ENCODE data around the gene CARS2.
A peak's percentile ranks its signal among the peaks of the same experiment; 100 is the strongest.

CARS2 gene

DNA sequence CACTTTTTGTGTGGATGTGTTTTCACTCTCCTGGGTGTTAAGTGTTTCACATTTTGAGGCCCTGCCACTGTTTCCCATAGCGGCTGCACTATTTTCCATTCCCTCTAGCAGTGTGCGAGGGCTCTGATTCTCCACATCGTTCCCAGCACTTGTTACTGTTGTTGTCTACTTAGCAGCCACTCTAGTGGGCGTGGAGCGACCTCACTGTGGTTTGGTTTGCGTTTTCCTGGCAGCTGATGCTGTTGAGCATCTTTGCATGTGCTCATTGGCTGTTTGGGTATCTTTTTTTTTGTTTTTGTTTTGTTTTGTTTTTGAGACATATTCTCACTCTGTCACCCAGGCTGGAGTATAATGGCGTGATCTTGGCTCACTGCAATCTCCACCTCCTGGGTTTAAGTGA, 76.2 kb downstream of the CARS2 start:
- Histone ChIP-seq H3K27me3 (no peaks in the 10 kb centered on the region), H3K4me1 (peaks cover 9 to 25% (median 20%) of the 10 kb centered on the region in 10 experiments; a peak in 17 of 20 replicates), H3K36me3 (peaks cover 67 to 88% (median 78%) of the 10 kb centered on the region in 11 experiments), H4K20me1 (peaks cover 69 to 87% (median 80%) of the 10 kb centered on the region in 11 experiments), H3K9me3 (replicated peaks in 1 of 11) (0 out of 22 replicates have a peak, but pooled peaks cover 0 to 4% (median 0%) of the 10 kb centered on the region in 11 experiments), H3K4me3 (no peak overlapping the region), H3K27ac (no peak overlapping the region), H3K9ac (no peak overlapping the region), H3K4me2 (no peak overlapping the region)
- no peak for TF ChIP-seq Cebpa-rat (IDR thresholded peaks at IDR 0.05)

DNA sequence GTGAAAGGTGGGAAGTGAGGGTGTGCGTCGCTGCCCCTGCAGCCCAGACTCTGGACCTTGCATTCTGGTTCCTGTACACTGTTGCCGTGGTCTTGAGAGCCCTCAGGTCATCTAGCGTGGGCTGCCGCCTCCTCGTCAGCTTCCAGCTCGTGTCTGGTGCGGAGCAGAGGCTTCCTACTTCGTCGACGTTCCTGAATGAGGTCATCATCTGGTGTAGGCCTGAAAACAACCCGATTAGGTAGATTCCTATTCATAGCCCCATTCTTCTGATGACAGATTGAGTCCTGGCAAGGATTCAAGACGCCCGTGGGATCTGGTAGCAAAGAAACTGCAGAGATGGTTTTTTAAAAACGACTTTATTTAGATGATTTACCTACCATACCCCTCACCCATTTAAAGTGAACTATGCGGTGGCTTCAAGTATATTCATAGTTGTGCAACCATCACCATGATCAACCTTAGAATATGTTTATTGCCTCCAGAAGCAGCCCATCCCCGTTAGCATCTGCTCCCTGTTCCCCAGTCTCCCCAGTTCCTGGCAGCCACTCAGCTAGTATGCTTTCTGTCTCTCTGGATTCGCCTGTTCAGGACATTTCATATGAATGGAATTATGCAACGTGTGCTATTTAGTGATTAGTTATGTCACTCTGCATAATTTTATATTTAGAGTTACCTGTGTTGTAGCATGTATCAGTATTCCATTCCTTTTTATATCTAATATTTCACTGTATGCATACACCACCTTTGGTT, 76.8 kb downstream of the CARS2 start:
- Histone ChIP-seq H3K4me3 (no peak overlapping the region), H3K4me1 (peaks cover 9 to 25% (median 20%) of the 10 kb centered on the region in 10 experiments; a peak in 17 of 20 replicates), H4K20me1 (peaks cover 68 to 87% (median 80%) of the 10 kb centered on the region in 11 experiments), H3K9me3 (replicated peaks in 1 of 11) (0 out of 22 replicates have a peak, but pooled peaks cover 0 to 4% (median 0%) of the 10 kb centered on the region in 11 experiments), H3K27ac (no peak overlapping the region), H3K9ac (peak overlapping the region in 1 of 11 experiments; percentile 19; a peak in 1 of 22 replicates), H3K27me3 (no peaks in the 10 kb centered on the region), H3K4me2 (peak overlapping the region in 6 of 11 experiments; percentile 39 to 62 (median 46); a peak in 5 of 22 replicates), H3K36me3 (peaks cover 65 to 88% (median 78%) of the 10 kb centered on the region in 11 experiments)
- TF ChIP-seq Cebpa-rat (IDR thresholded peaks at IDR 0.05) = no peak

DNA sequence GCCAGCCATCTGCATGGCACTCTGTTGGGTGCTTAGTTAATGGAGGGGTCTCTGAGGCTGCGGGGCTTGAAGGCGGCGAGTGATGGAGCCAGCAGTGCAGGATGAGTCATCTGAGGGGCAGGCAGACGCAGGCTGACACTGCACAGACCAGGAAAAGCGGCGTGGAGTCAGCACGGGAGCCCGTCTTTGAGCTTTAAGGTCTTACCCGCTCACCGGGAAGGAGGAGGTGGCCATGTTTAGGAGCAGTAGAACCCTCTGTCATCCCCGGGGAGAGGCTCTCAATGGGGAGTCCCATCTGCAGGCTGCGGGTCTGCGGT, 77.5 kb downstream of the CARS2 start:
- H3K4me1 ChIP-seq = peaks cover 9 to 25% (median 20%) of the 10 kb centered on the region in 10 experiments; a peak in 17 of 20 replicates
- peaks cover 67 to 88% (median 80%) of the 10 kb centered on the region in 11 experiments for H3K36me3 ChIP-seq

DNA sequence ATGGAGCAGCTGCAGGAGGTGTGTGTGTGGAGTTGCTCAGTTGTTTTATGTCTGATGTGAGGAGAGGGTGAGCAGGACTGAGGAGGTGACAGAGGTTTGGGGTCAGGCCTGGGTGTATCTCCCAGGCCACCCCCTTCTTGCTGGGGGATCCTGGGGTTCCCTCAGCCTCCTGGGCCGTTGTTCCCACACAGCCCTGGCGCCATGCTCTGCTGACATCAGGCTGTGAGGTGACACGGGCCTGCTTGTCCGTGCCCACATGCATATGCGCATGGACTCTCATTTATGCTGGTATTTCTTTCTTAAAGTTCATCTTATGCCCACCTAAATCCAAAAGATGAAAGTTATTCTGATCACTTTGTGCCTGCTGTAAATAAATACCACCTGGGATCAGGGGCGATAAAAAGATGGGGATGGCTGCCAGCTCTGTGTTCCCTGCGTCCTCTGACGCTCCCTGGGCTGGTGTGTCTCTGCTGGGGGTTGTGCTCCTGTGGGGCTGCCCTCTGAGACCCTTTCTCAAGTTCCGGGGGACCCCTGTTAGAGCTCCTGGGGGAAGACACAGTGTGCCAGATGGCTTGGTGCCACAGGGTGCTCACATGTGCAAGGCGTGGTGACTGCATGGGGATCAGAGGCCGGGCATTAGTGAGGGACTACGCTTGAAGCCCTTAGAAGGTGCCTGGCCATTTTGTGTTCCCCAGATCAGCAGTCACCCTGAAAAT, 78.0 kb downstream of the CARS2 start:
- H3K9me3 ChIP-seq (replicated peaks in 1 of 11) = 0 out of 22 replicates have a peak, but pooled peaks cover 0 to 4% (median 0%) of the 10 kb centered on the region in 11 experiments
- H3K4me1 ChIP-seq = peaks cover 9 to 25% (median 20%) of the 10 kb centered on the region in 10 experiments; a peak in 17 of 20 replicates
- no peak for TF ChIP-seq Cebpa-rat (IDR thresholded peaks at IDR 0.05)
- no peaks in the 10 kb centered on the region for H3K27me3 ChIP-seq
- peak overlapping the region in 3 of 11 experiments; percentile 10 to 19 (median 17); a peak in 2 of 22 replicates for H3K9ac ChIP-seq
- H3K4me3 ChIP-seq = no peak overlapping the region
- peaks cover 71 to 87% (median 84%) of the 10 kb centered on the region in 11 experiments for H4K20me1 ChIP-seq
- peaks cover 72 to 93% (median 85%) of the 10 kb centered on the region in 11 experiments for H3K36me3 ChIP-seq
- peak overlapping the region in 8 of 11 experiments; percentile 10 to 62 (median 46); a peak in 15 of 22 replicates for H3K4me2 ChIP-seq
- H3K27ac ChIP-seq = peak overlapping the region in 1 of 11 experiments; percentile 23; a peak in 1 of 22 replicates

More for the DNA sequence above, 77.5 kb downstream of the CARS2 start:
- Histone ChIP-seq H3K9me3 (replicated peaks in 1 of 11) (0 out of 22 replicates have a peak, but pooled peaks cover 0 to 4% (median 0%) of the 10 kb centered on the region in 11 experiments), H3K4me2 (peak overlapping the region in 8 of 11 experiments; percentile 10 to 62 (median 46); a peak in 15 of 22 replicates), H3K4me3 (no peak overlapping the region), H3K27ac (peak overlapping the region in 1 of 11 experiments; percentile 23; a peak in 2 of 22 replicates), H3K27me3 (no peaks in the 10 kb centered on the region), H4K20me1 (peaks cover 65 to 86% (median 79%) of the 10 kb centered on the region in 11 experiments), H3K9ac (peak overlapping the region in 2 of 11 experiments; percentile 17 to 19; a peak in 3 of 22 replicates)
- no peak for TF ChIP-seq Cebpa-rat (IDR thresholded peaks at IDR 0.05)

DNA sequence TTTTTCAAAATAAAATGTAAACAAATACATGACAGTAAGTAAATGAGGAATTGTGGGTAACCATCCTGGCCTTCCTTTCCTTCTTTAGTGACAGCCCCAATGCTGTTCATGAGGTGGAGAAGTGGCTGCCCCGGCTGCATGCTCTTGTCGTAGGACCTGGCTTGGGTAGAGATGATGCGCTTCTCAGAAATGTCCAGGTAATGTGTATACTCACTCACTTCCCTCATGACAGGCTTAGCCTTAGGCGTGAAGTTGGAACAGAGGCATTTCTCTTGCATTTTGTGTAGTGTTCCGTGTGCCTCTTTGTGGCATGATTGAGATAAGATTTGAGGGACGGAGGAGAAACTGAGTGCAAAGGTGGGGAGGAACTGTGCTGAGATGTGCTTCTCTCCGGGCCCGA, 78.6 kb downstream of the CARS2 start:
- Histone ChIP-seq H3K4me3 (no peak overlapping the region), H3K4me1 (peaks cover 9 to 25% (median 20%) of the 10 kb centered on the region in 10 experiments; a peak in 17 of 20 replicates), H3K9me3 (replicated peaks in 1 of 11) (0 out of 22 replicates have a peak, but pooled peaks cover 0 to 4% (median 0%) of the 10 kb centered on the region in 11 experiments), H3K27ac (no peak overlapping the region), H3K9ac (no peak overlapping the region), H3K27me3 (no peaks in the 10 kb centered on the region), H4K20me1 (peaks cover 76 to 93% (median 90%) of the 10 kb centered on the region in 11 experiments), H3K36me3 (peaks cover 78 to 97% (median 90%) of the 10 kb centered on the region in 11 experiments), H3K4me2 (peak overlapping the region in 7 of 11 experiments; percentile 39 to 62 (median 50); a peak in 7 of 22 replicates)
- no peak for TF ChIP-seq Cebpa-rat (IDR thresholded peaks at IDR 0.05)

DNA sequence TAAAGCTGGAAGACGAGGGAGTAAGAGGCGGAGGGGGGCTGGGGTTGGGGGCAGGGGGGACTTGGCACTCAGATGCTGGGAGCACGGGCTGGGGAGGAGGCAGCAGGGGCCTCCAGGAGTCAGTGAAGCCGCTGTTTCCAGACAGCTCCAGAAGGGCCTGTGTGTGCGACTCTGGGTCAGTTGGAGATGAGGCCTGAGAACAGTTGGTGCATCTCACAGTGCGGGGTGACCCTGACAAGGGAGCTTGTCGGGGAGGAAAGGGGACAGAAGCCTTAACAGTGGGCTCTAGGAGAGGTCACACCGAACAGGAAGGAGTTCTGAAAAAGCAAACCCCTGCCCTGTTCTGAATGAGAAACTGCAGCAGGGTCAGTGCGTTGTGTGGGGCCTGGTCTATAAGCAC, 79.4 kb downstream of the CARS2 start:
- Histone ChIP-seq H3K4me3 (no peak overlapping the region), H3K27ac (no peak overlapping the region; a peak in 1 of 22 replicates), H3K4me2 (no peak overlapping the region), H3K9me3 (replicated peaks in 1 of 11) (0 out of 22 replicates have a peak, but pooled peaks cover 0 to 4% (median 0%) of the 10 kb centered on the region in 11 experiments), H3K9ac (no peak overlapping the region), H3K36me3 (peaks cover 78 to 97% (median 91%) of the 10 kb centered on the region in 11 experiments), H4K20me1 (peaks cover 85 to 97% (median 94%) of the 10 kb centered on the region in 11 experiments), H3K4me1 (peaks cover 9 to 25% (median 20%) of the 10 kb centered on the region in 10 experiments; a peak in 17 of 20 replicates), H3K27me3 (no peaks in the 10 kb centered on the region)
- no peak for TF ChIP-seq Cebpa-rat (IDR thresholded peaks at IDR 0.05)

DNA sequence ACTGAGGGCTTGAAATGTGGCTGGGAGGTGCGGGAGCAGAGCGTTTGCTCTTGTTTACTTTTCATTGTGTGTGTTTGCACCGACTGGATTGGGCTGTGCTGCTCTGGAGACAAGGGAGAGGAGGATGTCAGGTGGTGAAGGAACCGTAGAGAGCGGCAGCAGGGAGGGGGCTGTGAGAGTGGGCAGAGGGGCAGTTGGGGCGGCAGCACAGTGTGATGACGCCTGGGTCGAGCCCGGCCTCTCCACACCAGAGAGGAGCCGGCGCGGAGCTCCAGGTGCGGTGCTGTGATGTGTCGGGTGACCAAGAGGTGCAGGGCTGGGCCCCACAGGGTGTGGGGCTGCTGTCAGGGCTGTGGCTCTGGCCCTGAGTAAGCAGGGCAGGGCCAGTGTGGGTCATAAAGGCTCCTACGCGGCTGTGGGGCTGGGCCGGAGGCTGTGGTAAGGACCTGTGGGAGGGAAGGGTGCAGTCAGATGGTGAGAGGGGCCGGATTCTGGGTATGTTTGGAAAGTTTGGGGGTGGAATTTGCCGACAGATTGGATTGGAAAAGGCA, 80.1 kb downstream of the CARS2 start:
- TF ChIP-seq Cebpa-rat (IDR thresholded peaks at IDR 0.05) = no peak
- Histone ChIP-seq H3K9ac (no peak overlapping the region), H3K9me3 (replicated peaks in 1 of 11) (no peaks in the 10 kb centered on the region), H3K4me2 (no peak overlapping the region), H3K4me1 (peaks cover 9 to 25% (median 20%) of the 10 kb centered on the region in 10 experiments; a peak in 17 of 20 replicates), H3K36me3 (peaks cover 72 to 94% (median 84%) of the 10 kb centered on the region in 11 experiments), H4K20me1 (peaks cover 87 to 97% (median 94%) of the 10 kb centered on the region in 11 experiments), H3K27ac (no peak overlapping the region), H3K27me3 (no peaks in the 10 kb centered on the region), H3K4me3 (no peak overlapping the region)
